NB4 (cell line): Measurements from ENCODE around the gene ELP6.

Source experiments
- DNase-seq: peaks from one replicate; pipeline ENCODE4 v3.0.0; 2010; ENCODE audit warnings: low read depth
- H3K4me3 ChIP-seq: one replicate; pipeline ENCODE4 v1.5.1; 2011; ENCODE audit warnings: mild to moderate bottlenecking, low read depth, low read length, moderate library complexity
- MAX ChIP-seq: IDR thresholded peaks from 2 replicates; pipeline ENCODE4 v1.6.1; 2011; ENCODE audit warnings: low read depth, low read length
- MYC ChIP-seq: IDR thresholded peaks from 2 replicates; pipeline ENCODE4 v1.6.1; 2011; ENCODE audit warnings: low read depth, low read length
- POLR2A ChIP-seq: IDR thresholded peaks from 2 replicates; pipeline ENCODE4 v1.6.1; 2011; ENCODE audit warnings: mild to moderate bottlenecking; ENCODE audit not compliant: insufficient read length; ENCODE audit errors: extremely low read depth
- TF ChIP-seq, protein P1 (sequence below): IDR thresholded peaks from one replicate; pipeline ENCODE4 v1.5.1; 2012; ENCODE audit warnings: low read depth, low read length

Gene ELP6

DNA sequence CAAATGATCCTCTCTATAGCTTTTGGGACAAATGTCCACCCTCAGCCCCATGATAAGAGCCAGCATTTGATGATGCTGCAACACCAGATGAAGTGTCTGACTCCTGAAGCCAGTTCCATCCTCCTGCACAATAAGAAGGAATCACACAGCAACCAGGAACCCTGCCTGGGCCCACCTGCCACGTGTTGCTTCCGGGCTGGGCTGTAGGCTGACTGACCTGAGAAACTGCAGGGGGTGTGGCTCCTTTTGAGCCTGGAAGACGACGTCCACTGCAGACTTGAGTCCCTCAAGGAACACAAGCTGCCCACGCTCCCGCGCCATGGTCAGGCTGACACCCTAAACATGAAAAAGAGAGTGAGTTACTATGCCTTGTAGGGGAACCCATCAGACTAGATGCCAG is 9.4 kb downstream of the ELP6 start:
- H3K4me3 ChIP-seq: no peak overlapping the region
- TF ChIP-seq MYC (no peak), POLR2A (no peak), MAX (no peak)
- TF ChIP-seq, protein P1, sequence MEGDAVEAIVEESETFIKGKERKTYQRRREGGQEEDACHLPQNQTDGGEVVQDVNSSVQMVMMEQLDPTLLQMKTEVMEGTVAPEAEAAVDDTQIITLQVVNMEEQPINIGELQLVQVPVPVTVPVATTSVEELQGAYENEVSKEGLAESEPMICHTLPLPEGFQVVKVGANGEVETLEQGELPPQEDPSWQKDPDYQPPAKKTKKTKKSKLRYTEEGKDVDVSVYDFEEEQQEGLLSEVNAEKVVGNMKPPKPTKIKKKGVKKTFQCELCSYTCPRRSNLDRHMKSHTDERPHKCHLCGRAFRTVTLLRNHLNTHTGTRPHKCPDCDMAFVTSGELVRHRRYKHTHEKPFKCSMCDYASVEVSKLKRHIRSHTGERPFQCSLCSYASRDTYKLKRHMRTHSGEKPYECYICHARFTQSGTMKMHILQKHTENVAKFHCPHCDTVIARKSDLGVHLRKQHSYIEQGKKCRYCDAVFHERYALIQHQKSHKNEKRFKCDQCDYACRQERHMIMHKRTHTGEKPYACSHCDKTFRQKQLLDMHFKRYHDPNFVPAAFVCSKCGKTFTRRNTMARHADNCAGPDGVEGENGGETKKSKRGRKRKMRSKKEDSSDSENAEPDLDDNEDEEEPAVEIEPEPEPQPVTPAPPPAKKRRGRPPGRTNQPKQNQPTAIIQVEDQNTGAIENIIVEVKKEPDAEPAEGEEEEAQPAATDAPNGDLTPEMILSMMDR: no peak
- no peak for DNase-seq

GRCh38 chr3:47503033-47503432 is 10.5 kb downstream of the ELP6 start:
- no peak overlapping the region for H3K4me3 ChIP-seq
- TF ChIP-seq MAX (no peak), POLR2A (no peak), MYC (no peak)
- TF ChIP-seq, protein P1: no peak
- DNase-seq: no peak

DNA sequence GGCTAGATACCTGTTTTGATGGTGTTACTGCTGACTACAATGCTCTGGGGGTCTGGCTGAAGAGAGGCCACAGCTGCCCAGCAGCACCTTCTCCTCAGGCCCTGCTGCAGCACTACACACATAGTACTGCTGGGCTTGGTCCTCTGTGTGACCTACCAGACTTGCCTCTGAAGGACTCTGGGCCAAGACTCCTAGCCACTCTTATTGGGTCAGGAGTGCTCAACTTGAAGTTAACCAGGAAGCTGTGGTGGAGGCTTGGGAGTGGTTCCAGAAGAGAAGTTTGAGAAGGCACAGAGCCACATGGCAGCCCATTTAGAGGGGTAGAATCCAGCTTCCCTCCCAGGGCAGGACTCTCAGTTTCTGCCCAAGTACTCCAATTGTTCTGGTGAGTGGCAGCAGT is 16.6 kb downstream of the ELP6 start:
- DNase-seq: no peak
- H3K4me3 ChIP-seq: no peak overlapping the region
- TF ChIP-seq MAX (no peak), POLR2A (no peak), MYC (no peak)
- TF ChIP-seq, protein P1: no peak

GRCh38 chr3:47495886-47496285 is 17.6 kb downstream of the ELP6 start:
- TF ChIP-seq MAX (no peak), MYC (no peak), POLR2A (no peak)
- TF ChIP-seq, protein P1: no peak
- H3K4me3 ChIP-seq: no peak overlapping the region
- no peak for DNase-seq

DNA sequence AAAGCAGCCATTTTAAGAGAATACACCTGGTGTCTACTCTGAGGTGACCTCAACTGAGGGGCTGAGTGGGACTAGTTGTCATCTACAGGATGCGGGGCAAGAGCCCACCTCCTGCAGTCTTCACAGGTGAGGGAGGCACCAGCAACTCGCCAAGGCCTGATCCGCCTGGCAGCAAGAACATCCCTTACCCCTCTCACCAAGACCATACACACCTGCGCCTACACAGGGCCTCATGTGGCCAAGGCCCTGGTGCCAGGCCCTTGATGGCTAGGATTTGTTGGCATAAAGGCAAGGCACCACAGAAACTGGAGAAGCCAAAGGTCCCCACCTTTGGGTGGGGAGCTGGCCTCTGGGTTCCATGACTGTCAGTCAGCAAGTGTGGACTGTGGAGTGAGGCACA is 18.4 kb downstream of the ELP6 start:
- no peak for TF ChIP-seq MYC
- TF ChIP-seq, protein P1: no peak
- TF ChIP-seq MAX: no peak
- TF ChIP-seq POLR2A: no peak
- DNase-seq: no peak
- no peak overlapping the region for H3K4me3 ChIP-seq

DNA sequence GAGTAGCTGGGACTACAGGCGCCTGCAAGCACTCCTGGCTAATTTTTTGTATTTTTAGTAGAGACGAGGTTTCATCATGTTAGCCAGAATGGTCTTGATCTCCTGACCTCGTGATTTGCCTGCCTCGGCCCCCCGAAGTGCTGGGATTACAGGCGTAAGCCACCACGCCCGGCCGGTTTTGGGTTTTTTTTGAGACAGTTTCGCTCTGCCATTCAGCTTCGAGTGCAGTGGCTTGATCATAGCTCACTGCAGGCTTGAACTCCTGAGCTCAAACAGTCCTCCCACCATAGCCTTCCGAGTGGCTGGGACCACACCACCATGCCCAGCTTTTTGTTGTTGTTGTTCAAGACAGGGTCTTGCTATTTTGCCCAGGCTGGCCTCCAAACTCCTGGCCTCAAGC is 21.7 kb downstream of the ELP6 start:
- DNase-seq: no peak
- no peak for TF ChIP-seq MAX
- TF ChIP-seq POLR2A: no peak
- TF ChIP-seq, protein P1: no peak
- H3K4me3 ChIP-seq: no peak overlapping the region
